ENCODE results near the gene CCDC70. TPM values are rescaled to one million over a fixed set of nuclear protein-coding genes. Genes with fewer than 3 reads are reported as not detected.
A peak's percentile ranks its signal among the peaks of the same experiment; 100 is the strongest.
"Not testable (repeated sequence)": the region's sequence is repeated elsewhere in the genome, so short reads cannot be mapped to it uniquely, and the experiment has no call there.

Gene CCDC70
- total and polyA plus RNA-seq, 8 donors, result not detected

DNA sequence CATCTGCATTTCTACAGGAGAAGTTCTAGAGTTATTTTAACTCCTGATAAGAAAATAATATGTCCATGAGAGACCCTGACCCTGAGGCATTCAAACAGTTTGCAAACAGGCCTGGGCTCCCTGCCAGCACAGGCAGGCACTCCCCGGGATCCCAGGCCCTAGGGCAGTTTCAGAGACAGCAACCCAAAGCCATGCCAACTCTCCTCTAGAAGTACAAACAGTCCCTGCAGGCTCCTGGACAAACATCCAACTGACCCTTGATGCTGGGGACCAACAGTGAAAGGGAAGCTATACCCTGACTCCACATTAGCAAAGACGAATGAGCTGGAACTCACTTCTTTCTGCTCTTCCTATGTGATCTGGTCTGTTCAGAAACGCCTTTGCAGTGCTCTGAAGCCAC lies 44.8 kb downstream of the CCDC70 start:
- TF ChIP-seq, protein P1, sequence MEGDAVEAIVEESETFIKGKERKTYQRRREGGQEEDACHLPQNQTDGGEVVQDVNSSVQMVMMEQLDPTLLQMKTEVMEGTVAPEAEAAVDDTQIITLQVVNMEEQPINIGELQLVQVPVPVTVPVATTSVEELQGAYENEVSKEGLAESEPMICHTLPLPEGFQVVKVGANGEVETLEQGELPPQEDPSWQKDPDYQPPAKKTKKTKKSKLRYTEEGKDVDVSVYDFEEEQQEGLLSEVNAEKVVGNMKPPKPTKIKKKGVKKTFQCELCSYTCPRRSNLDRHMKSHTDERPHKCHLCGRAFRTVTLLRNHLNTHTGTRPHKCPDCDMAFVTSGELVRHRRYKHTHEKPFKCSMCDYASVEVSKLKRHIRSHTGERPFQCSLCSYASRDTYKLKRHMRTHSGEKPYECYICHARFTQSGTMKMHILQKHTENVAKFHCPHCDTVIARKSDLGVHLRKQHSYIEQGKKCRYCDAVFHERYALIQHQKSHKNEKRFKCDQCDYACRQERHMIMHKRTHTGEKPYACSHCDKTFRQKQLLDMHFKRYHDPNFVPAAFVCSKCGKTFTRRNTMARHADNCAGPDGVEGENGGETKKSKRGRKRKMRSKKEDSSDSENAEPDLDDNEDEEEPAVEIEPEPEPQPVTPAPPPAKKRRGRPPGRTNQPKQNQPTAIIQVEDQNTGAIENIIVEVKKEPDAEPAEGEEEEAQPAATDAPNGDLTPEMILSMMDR (IDR thresholded peaks at IDR 0.05), result no peak
- no peak overlapping the region for H3K27ac ChIP-seq
- H3K36me3 ChIP-seq, result no peaks in the 10 kb centered on the region
- DNase-seq (peak in 1 of 4 donors; percentile 8), ATAC-seq (no peak)
- H3K4me3 ChIP-seq, result no peak overlapping the region
- H3K4me1 ChIP-seq, result no peaks in the 10 kb centered on the region
- intact Hi-C loops (cut with DNase I), result no loop called here
- no peaks in the 10 kb centered on the region for H3K9me3 ChIP-seq
- H3K27me3 ChIP-seq, result no peaks in the 10 kb centered on the region

DNA sequence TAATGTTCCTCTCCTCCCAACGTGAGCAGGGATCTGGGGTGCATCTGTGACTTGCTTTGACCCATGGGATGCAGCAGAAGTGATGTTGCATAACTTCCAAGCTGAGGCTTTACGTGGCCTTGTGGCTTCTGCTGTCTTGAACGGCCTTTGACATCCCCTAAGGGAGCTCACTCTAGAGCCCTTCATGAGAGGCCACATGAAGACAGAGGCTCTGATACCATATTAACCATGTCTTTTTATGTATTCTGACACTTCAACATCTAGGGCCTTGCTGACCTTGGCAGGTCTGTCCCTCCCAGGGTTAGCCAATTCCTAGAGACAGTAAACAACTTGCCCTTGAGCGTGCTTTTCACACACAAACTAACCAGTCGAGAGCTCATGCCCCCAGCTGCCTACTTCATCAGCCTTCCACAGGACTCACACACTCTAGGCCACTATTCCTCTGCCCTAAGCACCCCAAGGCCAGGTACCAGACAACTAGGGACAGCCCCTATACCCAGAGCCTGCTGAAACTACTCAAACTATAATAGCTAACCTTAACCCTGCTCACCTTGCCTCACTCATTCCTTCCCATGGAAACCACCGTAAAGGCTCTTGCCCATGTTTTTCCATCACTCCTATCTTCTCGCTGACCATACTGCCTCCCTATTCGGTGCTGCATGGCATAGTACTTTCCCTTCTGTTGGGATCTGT lies 45.4 kb downstream of the CCDC70 start:
- TF ChIP-seq, protein P1 (IDR thresholded peaks at IDR 0.05), result no peak
- no peak overlapping the region for H3K27ac ChIP-seq
- no peak for ATAC-seq
- no peak for DNase-seq
- no peaks in the 10 kb centered on the region for H3K4me1 ChIP-seq
- H3K27me3 ChIP-seq, result no peaks in the 10 kb centered on the region
- intact Hi-C loops (cut with DNase I), result no loop called here
- H3K4me3 ChIP-seq, result no peak overlapping the region
- no peaks in the 10 kb centered on the region for H3K36me3 ChIP-seq
- no peaks in the 10 kb centered on the region for H3K9me3 ChIP-seq

DNA sequence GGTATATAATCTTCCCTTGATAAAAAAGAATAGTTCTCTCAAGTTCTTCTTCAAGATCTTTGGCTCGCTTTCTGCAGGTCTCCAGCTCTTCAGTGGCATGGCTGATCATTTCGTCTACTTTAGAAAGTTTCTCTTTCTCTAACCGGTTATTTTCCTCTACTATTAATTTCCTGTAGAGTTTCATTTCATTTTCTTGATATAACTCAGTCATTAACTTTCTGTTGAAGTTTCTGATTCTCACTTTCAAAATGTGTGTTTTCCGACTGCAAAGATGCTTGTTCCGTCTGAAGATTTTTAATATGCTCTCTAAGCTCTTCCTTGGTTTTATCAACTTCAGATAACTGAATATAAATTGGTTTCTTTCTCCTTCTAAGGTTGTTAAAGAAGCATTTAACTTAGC lies 47.5 kb downstream of the CCDC70 start:
- H3K36me3 ChIP-seq; ATAC-seq; DNase-seq; intact Hi-C loops (cut with DNase I); H3K27ac ChIP-seq; H3K27me3 ChIP-seq; H3K4me3 ChIP-seq; H3K9me3 ChIP-seq; H3K4me1 ChIP-seq: not testable (repeated sequence)

DNA sequence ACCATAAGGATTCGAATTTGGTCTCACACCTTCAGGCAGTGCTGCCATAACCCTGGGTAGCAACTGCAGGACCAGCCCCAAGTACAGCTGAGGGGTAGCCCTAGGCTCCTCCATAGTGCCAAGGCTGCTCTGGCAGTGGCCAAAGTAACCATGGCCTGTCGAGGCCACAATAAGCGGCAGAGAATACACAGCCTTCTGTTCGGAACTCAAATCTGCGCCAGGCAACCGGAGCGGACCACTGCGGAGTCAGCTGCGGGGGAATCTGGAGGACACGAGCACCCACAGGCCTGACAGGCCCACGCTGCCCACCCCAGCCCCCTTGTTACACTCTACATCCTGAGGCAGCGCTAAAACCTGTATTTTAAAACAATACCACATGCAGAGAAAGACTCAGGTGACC lies 48.7 kb downstream of the CCDC70 start:
- DNase-seq (no peak), ATAC-seq (no peak)
- H3K27ac ChIP-seq, result no peak overlapping the region
- no peaks in the 10 kb centered on the region for H3K9me3 ChIP-seq
- TF ChIP-seq, protein P1 (IDR thresholded peaks at IDR 0.05), result no peak
- H3K36me3 ChIP-seq, result no peaks in the 10 kb centered on the region
- H3K4me3 ChIP-seq, result no peak overlapping the region
- no peaks in the 10 kb centered on the region for H3K4me1 ChIP-seq
- intact Hi-C loops (cut with DNase I), result no loop called here
- no peaks in the 10 kb centered on the region for H3K27me3 ChIP-seq

DNA sequence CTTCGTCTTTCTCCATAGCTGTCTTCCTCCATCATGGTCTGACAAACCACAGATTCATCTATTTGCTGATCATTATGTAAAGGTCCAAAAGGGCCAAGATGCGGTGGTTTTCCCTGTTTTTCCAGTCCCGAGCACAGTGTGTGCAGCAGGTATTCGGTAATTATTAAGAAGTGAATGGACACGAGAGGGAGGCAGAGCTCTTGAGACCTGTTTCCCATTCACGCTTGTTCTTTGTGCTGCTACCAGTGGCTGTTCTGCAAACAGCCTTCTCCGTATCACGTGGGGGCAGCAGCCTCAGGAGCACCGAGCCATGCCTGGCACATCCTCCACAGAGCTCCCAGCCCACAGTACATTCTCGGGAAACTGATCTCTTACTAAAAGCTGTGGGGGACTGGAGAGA lies 50.3 kb downstream of the CCDC70 start:
- TF ChIP-seq, protein P1 (IDR thresholded peaks at IDR 0.05), result no peak
- H3K36me3 ChIP-seq, result no peaks in the 10 kb centered on the region
- no peak overlapping the region for H3K4me3 ChIP-seq
- intact Hi-C loops (cut with DNase I), result no loop called here
- ATAC-seq (peak; percentile 80), DNase-seq (peak in 1 of 4 donors; percentile 61)
- no peaks in the 10 kb centered on the region for H3K27me3 ChIP-seq
- H3K27ac ChIP-seq, result no peak overlapping the region
- no peaks in the 10 kb centered on the region for H3K9me3 ChIP-seq
- H3K4me1 ChIP-seq, result no peaks in the 10 kb centered on the region
